Measurements from ENCODE around the gene RFT1. TPM values are rescaled to one million over a fixed set of nuclear protein-coding genes. Genes with fewer than 3 reads are reported as not detected.

The RFT1 gene
- polyA plus RNA-seq, 2 donors = 5.7 to 11.0 TPM

DNA sequence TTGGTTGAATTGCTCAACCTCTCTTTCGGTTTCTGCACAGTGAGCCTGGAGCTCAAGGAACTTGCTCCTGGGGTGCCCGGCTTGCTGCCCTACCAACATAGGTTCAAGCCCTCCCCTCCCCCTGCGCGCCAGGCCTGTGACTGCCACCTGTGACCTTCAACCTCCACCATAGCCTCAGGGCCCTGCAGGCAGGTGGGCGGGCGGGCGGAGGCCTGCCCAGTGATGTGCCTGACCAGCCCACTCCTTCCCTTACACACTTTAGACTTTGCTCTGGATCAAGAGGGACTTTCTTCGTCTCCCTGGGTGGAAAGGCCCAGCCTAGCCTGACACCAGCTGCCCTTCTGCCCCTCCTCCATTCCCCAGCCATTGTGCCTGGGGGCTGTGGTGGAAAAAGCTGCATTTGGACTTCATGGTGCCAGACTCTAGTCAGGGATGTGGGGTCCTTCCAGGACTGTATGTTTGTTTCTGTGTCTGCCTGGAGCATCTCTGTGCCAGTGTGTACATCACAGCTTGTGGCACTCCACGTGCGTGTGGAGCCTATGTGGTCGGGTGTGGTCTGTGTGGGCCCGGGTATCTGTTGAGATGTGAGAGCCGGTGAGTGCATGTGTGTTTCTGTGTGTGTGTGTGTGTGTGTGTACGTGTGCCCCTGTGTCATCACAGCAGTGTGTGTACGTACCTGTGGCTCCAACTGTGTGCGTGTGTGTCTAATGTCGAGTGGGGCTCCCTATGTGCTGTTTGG, 40.3 kb upstream of the RFT1 start:
- no peak overlapping the region for H3K4me3 ChIP-seq (ENCODE audit: low read depth in 1 of 2, low read length in 2 of 2)
- peaks cover 6 to 19% of the 10 kb centered on the region in 2 donors for H3K4me1 ChIP-seq (ENCODE audit: control insufficient read depth in 2 of 2, insufficient read depth in 2 of 2, low read length in 1 of 2)
- peaks cover 0 to 12% of the 10 kb centered on the region in 2 donors for H3K36me3 ChIP-seq (ENCODE audit: control insufficient read depth in 2 of 2, insufficient read depth in 2 of 2, low read length in 1 of 2)
- 65 to 76% methylated on average over 17 of the region's 17 CpGs for WGBS, 2 donors
- H3K27me3 ChIP-seq (ENCODE audit: control insufficient read depth in 1 of 2, insufficient read depth in 2 of 2, low read length in 2 of 2) = no peaks in the 10 kb centered on the region
- H3K27ac ChIP-seq (ENCODE audit: low read depth in 2 of 2, low read length in 1 of 2) = no peak overlapping the region
- no peaks in the 10 kb centered on the region for H3K9me3 ChIP-seq (ENCODE audit: control insufficient read depth in 2 of 2, insufficient read depth in 1 of 2, low read depth in 1 of 2, low read length in 1 of 2)

DNA sequence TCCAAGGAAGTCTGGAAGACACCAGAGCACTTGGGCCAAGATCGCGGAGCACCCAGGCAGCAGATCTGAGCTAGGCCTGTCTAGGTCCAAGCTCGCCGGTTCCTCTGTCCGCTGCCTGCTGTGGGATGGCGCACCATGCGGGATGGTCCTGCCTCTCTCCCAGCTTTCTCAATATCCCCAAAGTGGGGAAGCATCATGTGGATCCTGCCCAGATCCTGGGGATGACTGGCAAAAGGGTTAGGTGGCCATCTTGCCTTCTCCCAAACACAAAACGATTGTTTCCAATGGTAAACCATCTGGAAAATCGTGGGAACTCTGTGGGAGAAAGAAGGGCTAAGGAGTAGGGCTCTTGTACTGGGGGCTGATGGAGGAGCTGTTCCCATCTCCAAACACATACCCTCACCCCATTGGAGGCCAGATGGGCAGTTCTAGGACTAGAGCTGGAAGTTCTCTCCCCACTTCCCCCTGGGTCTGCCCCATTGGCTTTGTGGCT, 39.6 kb upstream of the RFT1 start:
- Histone ChIP-seq H3K9me3 (ENCODE audit: control insufficient read depth in 2 of 2, insufficient read depth in 1 of 2, low read depth in 1 of 2, low read length in 1 of 2) (no peaks in the 10 kb centered on the region), H3K4me1 (ENCODE audit: control insufficient read depth in 2 of 2, insufficient read depth in 2 of 2, low read length in 1 of 2) (peaks cover 6 to 25% of the 10 kb centered on the region in 2 donors), H3K36me3 (ENCODE audit: control insufficient read depth in 2 of 2, insufficient read depth in 2 of 2, low read length in 1 of 2) (peaks cover 0 to 11% of the 10 kb centered on the region in 2 donors), H3K27ac (ENCODE audit: low read depth in 2 of 2, low read length in 1 of 2) (no peak overlapping the region), H3K4me3 (ENCODE audit: low read depth in 1 of 2, low read length in 2 of 2) (no peak overlapping the region), H3K27me3 (ENCODE audit: control insufficient read depth in 1 of 2, insufficient read depth in 2 of 2, low read length in 2 of 2) (no peaks in the 10 kb centered on the region)
- WGBS, 2 donors = 93% methylated on average over 9 of the region's 9 CpGs

DNA sequence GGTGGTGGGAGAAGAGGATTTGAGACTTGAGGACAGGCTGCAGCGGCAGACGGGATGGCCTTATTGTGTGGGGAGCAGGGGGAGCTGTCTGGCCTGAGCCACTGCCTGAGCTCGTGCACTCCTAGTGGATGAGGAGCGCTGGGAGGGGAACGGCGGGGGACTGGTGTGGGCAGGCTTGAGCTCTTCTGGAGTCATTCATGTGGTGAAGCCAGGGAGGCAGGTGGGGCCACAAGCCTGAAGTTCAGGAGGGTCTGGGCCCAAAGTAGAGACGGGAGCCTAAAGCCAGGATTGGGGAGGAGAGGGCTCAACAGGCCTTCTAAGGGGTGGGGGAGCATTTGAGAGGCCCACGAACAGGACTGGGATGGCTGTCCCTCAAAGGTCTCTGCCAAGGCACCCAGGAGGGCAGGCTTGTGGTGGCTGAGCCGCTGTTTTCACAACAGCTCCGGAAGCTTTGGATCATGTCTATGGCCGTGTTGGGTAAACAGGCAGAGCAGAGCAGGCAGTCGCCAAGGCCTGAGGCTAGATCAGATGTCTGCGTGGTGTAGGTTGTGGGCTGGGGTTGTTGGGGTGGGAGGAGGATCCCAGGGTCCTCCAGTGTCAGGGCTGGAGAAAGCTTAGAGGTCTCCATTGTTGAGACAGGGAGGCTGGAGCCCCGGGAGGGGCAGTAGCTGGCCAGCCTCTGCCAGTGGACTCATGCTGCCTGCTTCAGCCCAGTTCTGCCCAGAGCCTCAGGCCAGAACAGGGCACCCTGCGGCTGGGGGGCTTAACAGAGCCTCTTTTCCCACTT, 39.0 kb upstream of the RFT1 start:
- 58 to 64% methylated on average over 15 of the region's 15 CpGs for WGBS, 2 donors
- Histone ChIP-seq H3K4me1 (ENCODE audit: control insufficient read depth in 2 of 2, insufficient read depth in 2 of 2, low read length in 1 of 2) (peaks cover 6 to 25% of the 10 kb centered on the region in 2 donors), H3K4me3 (ENCODE audit: low read depth in 1 of 2, low read length in 2 of 2) (no peak overlapping the region)

DNA sequence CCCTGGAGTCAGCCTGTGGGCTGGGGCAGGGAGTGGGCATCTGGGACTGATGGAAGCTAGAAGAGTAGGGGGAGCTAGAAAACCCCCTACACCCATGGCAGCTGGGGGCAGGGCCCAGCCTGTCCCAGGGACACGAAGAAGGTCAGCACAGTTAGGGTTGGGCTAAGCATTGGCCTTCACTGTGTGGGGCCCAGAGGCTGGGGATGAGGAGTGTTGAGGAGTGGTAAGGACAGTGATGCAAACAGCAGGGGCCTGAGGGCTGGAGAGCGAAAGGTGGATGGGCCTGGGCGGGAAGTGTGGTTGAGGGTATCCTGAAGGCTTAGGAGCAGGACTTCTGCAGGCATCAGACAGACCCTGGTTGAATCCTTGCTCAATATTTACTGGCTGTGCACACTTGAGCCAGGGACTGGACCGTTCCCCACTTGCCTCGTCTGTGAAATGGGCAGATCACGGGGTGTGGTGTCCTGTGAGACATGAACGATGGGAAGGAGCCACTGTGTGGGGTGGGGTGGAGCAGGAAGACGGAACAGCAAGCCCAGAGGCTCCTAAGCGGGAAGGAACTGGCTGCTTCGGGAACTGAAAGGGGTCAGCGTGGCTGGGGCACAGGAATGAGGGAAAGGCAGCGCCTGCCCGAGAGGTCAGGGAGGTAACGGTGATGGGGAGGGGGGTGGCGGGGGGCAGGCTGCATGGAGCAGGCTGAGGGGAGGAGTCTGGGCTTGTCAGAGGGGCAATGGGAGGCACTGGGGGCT, 38.1 kb upstream of the RFT1 start:
- no peak overlapping the region for H3K27ac ChIP-seq (ENCODE audit: low read depth in 2 of 2, low read length in 1 of 2)
- H3K9me3 ChIP-seq (ENCODE audit: control insufficient read depth in 2 of 2, insufficient read depth in 1 of 2, low read depth in 1 of 2, low read length in 1 of 2) = no peaks in the 10 kb centered on the region
- no peaks in the 10 kb centered on the region for H3K27me3 ChIP-seq (ENCODE audit: control insufficient read depth in 1 of 2, insufficient read depth in 2 of 2, low read length in 2 of 2)
- peaks cover 6 to 25% of the 10 kb centered on the region in 2 donors for H3K4me1 ChIP-seq (ENCODE audit: control insufficient read depth in 2 of 2, insufficient read depth in 2 of 2, low read length in 1 of 2)
- H3K4me3 ChIP-seq (ENCODE audit: low read depth in 1 of 2, low read length in 2 of 2) = no peak overlapping the region
- WGBS, 2 donors = 81 to 83% methylated on average over 15 of the region's 15 CpGs
- H3K36me3 ChIP-seq (ENCODE audit: control insufficient read depth in 2 of 2, insufficient read depth in 2 of 2, low read length in 1 of 2) = peaks cover 0 to 6% of the 10 kb centered on the region in 2 donors

More for the DNA sequence above, 39.0 kb upstream of the RFT1 start:
- Histone ChIP-seq H3K27ac (ENCODE audit: low read depth in 2 of 2, low read length in 1 of 2) (peak overlapping the region in 1 of 2 donors; percentile 5), H3K9me3 (ENCODE audit: control insufficient read depth in 2 of 2, insufficient read depth in 1 of 2, low read depth in 1 of 2, low read length in 1 of 2) (no peaks in the 10 kb centered on the region), H3K27me3 (ENCODE audit: control insufficient read depth in 1 of 2, insufficient read depth in 2 of 2, low read length in 2 of 2) (no peaks in the 10 kb centered on the region), H3K36me3 (ENCODE audit: control insufficient read depth in 2 of 2, insufficient read depth in 2 of 2, low read length in 1 of 2) (peaks cover 0 to 6% of the 10 kb centered on the region in 2 donors)

DNA sequence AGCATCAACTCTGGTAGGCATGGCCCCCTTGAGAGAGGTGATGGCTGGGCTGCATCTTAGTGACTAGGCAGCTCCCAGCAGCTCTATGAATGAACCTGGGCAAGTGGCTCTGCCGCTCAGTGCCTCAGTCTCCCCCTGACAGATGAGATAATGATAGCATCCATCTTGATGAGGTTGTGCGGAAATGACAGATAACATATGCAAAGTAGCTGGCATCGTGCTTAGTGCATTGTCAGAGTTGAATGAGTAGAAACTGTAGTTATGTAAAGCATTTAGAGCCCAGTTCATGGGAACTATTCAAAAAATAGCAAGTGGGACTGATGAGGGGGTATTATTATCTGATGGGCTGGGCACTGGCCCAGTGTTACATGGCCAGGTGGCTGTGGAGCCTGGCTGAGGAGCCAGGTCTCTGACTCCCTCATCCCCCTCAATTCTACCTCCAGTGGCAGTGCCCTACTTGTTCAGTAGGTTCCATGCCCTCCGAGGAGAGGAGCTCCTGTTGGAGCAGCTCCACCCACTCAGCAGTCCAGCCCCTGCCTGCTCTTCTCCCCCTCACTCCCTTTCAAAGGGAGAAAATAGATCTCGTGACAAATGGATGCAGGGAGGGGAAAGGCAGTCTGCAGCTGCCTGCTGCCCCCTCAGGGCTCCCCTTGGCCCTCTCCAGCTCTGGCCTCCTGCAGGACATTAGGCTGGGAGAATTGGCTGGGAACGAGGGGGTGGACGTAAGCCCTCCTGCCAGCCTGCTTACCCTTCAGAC, 37.4 kb upstream of the RFT1 start:
- peaks cover 0 to 6% of the 10 kb centered on the region in 2 donors for H3K36me3 ChIP-seq (ENCODE audit: control insufficient read depth in 2 of 2, insufficient read depth in 2 of 2, low read length in 1 of 2)
- H3K9me3 ChIP-seq (ENCODE audit: control insufficient read depth in 2 of 2, insufficient read depth in 1 of 2, low read depth in 1 of 2, low read length in 1 of 2) = no peaks in the 10 kb centered on the region
- WGBS, 2 donors = 80 to 85% methylated on average over 7 of the region's 7 CpGs
- no peak overlapping the region for H3K27ac ChIP-seq (ENCODE audit: low read depth in 2 of 2, low read length in 1 of 2)
- no peak overlapping the region for H3K4me3 ChIP-seq (ENCODE audit: low read depth in 1 of 2, low read length in 2 of 2)
- H3K4me1 ChIP-seq (ENCODE audit: control insufficient read depth in 2 of 2, insufficient read depth in 2 of 2, low read length in 1 of 2) = peaks cover 6 to 32% of the 10 kb centered on the region in 2 donors
- H3K27me3 ChIP-seq (ENCODE audit: control insufficient read depth in 1 of 2, insufficient read depth in 2 of 2, low read length in 2 of 2) = no peaks in the 10 kb centered on the region

DNA sequence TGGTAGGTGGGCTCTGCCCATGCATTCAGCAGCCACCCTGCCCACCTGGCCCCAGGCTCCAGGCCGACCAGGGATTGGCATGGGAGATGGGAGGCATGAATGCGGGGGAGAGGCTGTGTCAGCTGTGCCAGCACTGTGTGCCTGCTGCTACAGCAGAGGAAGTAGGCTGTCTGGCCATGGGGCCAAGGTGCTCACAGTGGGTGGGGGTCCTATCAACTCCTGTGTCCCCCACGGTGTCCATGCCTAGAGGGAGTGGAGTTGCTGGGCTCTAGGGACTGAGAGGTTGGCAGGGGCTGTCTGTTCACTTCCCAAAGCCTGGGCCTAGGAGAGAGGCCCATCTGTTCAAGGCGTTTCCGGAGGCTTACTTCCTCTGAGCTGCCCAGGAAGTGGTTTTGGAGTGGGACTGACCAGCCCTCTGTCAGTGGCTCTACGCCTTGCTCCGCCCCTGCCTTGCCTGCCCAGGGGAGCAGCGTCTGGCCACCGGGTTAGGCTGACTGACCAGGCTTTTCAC, 36.6 kb upstream of the RFT1 start:
- H3K4me1 ChIP-seq (ENCODE audit: control insufficient read depth in 2 of 2, insufficient read depth in 2 of 2, low read length in 1 of 2) = peaks cover 6 to 36% of the 10 kb centered on the region in 2 donors
- peak overlapping the region; percentile 34 to 37 for H3K27ac ChIP-seq (ENCODE audit: low read depth in 2 of 2, low read length in 1 of 2)
- 59 to 60% methylated on average over 9 of the region's 9 CpGs for WGBS, 2 donors
- no peak overlapping the region for H3K4me3 ChIP-seq (ENCODE audit: low read depth in 1 of 2, low read length in 2 of 2)
- H3K27me3 ChIP-seq (ENCODE audit: control insufficient read depth in 1 of 2, insufficient read depth in 2 of 2, low read length in 2 of 2) = no peaks in the 10 kb centered on the region
- peaks cover 0 to 6% of the 10 kb centered on the region in 2 donors for H3K36me3 ChIP-seq (ENCODE audit: control insufficient read depth in 2 of 2, insufficient read depth in 2 of 2, low read length in 1 of 2)
- H3K9me3 ChIP-seq (ENCODE audit: control insufficient read depth in 2 of 2, insufficient read depth in 1 of 2, low read depth in 1 of 2, low read length in 1 of 2) = no peaks in the 10 kb centered on the region

DNA sequence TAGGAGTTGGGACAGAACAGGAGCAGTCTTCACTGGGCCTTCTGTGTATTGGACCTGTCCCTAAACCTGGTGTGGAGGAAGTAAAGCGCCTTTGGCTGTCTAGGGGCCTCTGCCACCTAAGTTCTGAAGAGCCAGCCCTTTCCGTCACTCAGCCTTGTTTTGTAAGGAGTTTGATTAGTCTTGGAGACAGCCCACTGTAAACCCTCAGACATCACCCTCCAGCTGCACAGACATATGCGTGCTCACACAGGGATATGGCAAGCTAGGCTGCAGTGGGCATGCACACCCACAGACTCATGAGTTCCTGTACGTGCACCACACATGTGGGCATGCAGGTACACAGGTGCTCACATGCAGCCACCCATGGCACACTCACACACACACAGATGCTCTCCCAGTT, 36.0 kb upstream of the RFT1 start:
- Histone ChIP-seq H3K4me1 (ENCODE audit: control insufficient read depth in 2 of 2, insufficient read depth in 2 of 2, low read length in 1 of 2) (peaks cover 6 to 36% of the 10 kb centered on the region in 2 donors), H3K36me3 (ENCODE audit: control insufficient read depth in 2 of 2, insufficient read depth in 2 of 2, low read length in 1 of 2) (peaks cover 0 to 6% of the 10 kb centered on the region in 2 donors), H3K27me3 (ENCODE audit: control insufficient read depth in 1 of 2, insufficient read depth in 2 of 2, low read length in 2 of 2) (no peaks in the 10 kb centered on the region), H3K4me3 (ENCODE audit: low read depth in 1 of 2, low read length in 2 of 2) (no peak overlapping the region), H3K27ac (ENCODE audit: low read depth in 2 of 2, low read length in 1 of 2) (no peak overlapping the region), H3K9me3 (ENCODE audit: control insufficient read depth in 2 of 2, insufficient read depth in 1 of 2, low read depth in 1 of 2, low read length in 1 of 2) (no peaks in the 10 kb centered on the region)
- 83 to 88% methylated on average over 4 of the region's 4 CpGs for WGBS, 2 donors

DNA sequence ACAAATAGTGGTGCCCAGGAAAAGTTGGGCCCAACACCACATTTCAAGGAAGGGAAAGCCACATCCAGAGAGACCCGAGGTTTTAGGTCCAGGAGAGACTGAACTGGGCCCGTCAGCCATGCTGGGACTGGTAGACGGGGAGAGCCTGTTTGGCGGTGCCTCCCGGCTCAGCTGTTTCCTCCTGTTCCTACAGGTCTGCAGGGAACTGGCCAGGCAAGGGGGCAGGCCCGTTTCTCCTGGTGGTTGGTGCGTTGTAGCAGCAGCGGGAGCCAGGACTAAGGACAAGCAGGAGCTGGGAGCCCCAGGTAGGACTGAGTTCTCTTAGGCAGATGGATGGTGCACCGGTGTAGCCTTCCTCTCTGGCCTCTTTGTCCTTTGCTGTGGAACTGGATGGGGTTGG, 34.7 kb upstream of the RFT1 start:
- H3K4me1 ChIP-seq (ENCODE audit: control insufficient read depth in 2 of 2, insufficient read depth in 2 of 2, low read length in 1 of 2) = peaks cover 6 to 38% of the 10 kb centered on the region in 2 donors
- WGBS, 2 donors = 50 to 53% methylated on average over 9 of the region's 9 CpGs

More for the DNA sequence above, 34.7 kb upstream of the RFT1 start:
- Histone ChIP-seq H3K4me3 (ENCODE audit: low read depth in 1 of 2, low read length in 2 of 2) (no peak overlapping the region), H3K36me3 (ENCODE audit: control insufficient read depth in 2 of 2, insufficient read depth in 2 of 2, low read length in 1 of 2) (peaks cover 0 to 6% of the 10 kb centered on the region in 2 donors), H3K27ac (ENCODE audit: low read depth in 2 of 2, low read length in 1 of 2) (peak overlapping the region; percentile 60 to 76), H3K27me3 (ENCODE audit: control insufficient read depth in 1 of 2, insufficient read depth in 2 of 2, low read length in 2 of 2) (no peaks in the 10 kb centered on the region), H3K9me3 (ENCODE audit: control insufficient read depth in 2 of 2, insufficient read depth in 1 of 2, low read depth in 1 of 2, low read length in 1 of 2) (no peaks in the 10 kb centered on the region)

Measured in esophagus (tissue), 2 donors.